HG03558 (cell line): ENCODE results near the gene COBLL1.

Source experiments
- ATAC-seq: cut with Tn5 transposase; IDR thresholded peaks from one replicate; pipeline ENCODE4 v1.9.1; 2021; ENCODE audit warnings: moderate number of reproducible peaks; ENCODE audit not compliant: unreplicated experiment; ENCODE audit errors: extremely low read depth

The COBLL1 gene

GRCh38 chr2:164792316-164793170 is 49.1 kb downstream of the COBLL1 start:
- ATAC-seq = no peak

- ATAC-seq = no peak
Observed at GRCh38 chr2:164789968-164790367, 51.7 kb downstream of the COBLL1 start.

GRCh38 chr2:164786787-164787186 is 54.8 kb downstream of the COBLL1 start:
- ATAC-seq = no peak

GRCh38 chr2:164785457-164785856 is 56.2 kb downstream of the COBLL1 start:
- ATAC-seq = no peak

- no peak for ATAC-seq
Observed at GRCh38 chr2:164784376-164784775, 57.2 kb downstream of the COBLL1 start.

DNA sequence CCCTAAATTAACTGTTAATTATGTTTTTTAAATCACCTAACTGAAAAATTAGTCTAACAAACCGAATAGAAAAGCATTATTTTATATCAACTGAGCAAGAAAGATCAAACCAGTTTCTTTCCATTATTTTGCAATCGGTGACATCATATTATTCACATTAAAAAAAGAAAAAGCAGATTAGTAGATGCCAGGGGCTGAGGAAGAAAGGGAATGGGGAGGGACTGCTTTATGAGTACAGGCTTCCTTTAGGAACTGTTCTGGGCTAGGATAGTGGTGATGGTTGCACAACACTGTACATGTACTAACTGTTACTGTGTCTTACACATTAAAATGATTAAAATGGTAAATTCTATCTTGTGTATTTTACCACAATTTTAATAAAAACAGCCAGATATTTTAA is 59.3 kb downstream of the COBLL1 start:
- ATAC-seq = no peak

DNA sequence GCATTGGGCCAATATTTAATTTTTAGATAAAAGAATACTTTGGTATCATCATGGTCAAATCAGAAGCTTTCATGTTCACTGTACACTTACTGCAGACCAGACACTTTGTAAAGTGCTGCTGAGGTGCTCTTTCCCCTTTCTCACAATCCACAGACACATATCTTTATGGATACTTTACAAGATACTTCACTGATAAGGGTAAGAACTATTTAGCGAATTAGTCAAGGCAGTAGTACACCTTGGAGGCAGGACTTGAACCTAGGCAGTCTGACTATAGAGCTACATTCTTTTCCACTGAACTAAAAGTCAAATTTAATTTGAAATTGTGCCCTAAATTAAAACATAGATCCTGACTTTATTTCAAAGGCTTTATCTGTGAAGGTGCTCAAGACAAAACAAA is 60.2 kb downstream of the COBLL1 start:
- ATAC-seq = no peak

DNA sequence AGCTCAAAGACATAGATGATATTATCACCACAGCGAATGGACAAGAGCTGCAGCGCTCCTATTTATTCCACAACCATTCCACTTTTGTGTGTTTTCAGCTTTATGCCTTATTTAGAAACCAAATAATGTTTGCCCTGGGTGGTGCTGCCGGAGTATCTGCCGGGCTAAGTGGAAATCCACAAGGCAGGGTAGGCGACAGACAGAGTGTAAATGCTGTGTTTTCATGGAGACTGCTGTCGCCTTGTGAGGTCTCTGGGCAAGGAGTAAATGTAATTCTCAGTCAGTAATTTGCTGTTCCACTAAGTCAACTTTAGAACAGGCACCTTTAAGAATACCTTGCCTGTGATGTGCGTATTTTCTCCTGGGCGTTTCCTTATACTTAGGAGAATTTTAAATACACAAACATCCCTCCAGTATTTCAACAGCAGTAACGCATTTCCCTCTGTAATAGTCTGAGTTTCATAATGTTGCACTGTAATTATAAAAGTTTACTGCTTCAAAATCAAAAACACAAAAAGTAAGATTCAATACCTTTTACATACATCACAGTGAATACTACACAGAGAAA is 60.9 kb downstream of the COBLL1 start:
- no peak for ATAC-seq

DNA sequence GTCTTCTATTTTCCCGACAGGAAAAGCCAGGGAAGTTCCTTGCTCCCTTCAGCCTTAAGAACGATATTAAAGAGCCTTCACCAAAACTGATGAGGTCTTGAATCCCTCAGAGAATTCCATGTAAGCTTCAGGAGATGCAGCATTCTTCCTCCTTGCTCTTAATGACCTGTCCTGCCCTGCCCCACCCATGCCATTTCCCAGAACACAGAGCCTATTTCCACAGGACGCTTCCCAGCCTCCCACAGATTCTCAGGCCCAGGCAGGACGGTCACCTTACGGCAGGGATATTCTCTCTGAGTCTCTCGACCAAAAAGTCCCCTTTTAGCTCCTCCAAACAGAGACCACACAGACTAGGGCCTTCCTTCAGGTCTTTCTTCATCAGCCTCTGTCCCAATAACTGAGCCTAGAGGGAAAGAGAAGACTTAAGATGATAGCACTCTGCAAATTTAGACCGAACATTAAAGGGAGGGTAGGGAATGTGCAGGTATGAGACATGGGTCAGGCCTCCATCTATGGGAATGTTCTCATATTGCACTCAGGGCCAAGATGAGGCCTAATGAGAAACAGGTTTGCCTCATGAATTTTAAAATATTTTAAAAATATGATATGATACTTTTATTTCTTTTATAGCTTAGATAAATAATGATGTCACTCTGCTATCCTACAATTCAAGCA is 62.1 kb downstream of the COBLL1 start:
- ATAC-seq = no peak

DNA sequence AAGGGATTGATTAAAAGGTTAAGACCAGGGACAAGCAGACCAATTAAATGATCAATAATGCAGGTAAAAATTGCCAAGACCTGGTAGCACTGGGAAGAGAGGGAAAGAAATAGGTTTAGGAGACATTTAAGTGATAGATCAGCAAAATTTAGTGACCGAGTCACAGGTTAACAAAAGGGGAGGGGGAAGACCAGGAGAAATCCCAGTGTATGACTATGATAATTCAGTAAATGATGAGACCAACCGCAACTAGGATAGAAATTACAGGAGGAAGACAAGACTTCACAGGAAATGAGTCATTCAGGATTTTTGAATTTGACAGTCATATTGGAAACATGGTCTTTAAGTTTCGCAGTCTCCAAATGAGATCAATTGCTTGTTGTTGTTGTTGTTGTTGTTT is 62.9 kb downstream of the COBLL1 start:
- no peak for ATAC-seq

- ATAC-seq = no peak
Observed at GRCh38 chr2:164777847-164778461, 63.7 kb downstream of the COBLL1 start.

- ATAC-seq = no peak
Observed at GRCh38 chr2:164773635-164774034, 68.0 kb downstream of the COBLL1 start.

DNA sequence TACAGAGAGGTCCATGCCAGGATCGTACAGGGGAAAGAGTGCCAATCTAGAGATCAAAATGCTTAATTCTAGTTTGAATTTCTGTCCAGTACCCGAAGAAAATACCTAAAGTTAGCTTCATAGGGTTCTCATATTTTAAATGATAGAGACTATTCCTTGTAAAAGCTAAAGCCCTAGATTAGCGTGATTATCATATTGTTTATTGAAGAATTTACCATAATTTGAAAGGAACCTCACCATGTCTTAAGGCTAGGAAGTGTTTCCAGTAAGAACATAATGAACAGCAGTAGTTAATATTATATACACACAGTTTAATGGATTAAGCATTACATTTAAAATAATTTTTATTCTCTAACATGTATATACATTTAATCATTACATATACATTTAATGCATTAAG is 68.5 kb downstream of the COBLL1 start:
- no peak for ATAC-seq

- no peak for ATAC-seq
Observed at GRCh38 chr2:164771897-164772296, 69.7 kb downstream of the COBLL1 start.

- ATAC-seq = no peak
Observed at GRCh38 chr2:164770421-164770916, 71.2 kb downstream of the COBLL1 start.

DNA sequence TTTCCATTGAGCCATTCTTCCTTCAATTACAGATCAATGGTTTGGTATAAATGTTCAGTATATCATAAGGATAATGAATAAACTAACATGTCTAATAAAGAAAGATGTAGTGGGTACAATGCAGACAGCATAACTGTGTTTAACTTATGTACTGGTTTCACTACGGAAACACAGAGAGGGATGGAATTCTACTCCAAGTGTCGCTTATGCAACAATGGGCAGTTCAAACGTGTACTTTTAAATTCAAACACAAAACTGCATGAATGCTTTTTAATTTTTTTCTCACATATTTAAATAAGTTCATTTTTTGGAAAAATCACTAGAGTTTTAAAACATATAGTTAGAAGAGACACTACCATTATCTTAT is 74.7 kb downstream of the COBLL1 start:
- no peak for ATAC-seq

DNA sequence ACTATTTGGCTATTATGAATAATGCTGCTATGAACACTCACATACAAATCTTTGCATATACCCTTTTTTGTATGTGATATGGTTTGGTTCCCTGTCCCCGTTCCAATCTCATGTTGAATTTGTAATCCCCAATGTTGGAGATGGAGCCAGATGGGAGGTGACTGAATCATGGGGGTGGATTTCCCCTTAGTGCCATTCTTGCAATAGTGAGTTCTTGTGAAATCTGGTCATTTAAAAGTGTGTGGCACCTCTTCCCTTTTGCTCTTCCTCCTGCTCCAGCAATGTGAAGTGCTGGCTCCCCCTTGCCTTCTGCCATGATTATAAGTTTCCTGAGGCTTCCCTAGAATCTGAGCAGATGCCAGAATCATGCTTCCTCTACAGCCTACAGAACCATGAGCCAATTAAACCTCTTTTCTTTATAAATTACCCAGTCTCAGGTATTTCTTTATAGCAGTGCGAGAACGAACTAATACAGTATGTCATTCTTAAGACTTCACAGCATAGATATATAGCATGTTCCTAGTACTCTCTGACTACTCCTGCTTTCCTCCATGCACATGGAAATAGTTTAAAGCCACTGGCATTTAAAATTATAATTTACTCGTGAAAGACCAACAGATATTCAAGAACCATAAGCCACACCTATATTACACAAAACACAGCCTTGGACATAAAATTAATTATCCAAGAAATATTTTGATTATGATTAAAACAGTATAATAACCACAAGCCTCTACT is 75.2 kb downstream of the COBLL1 start:
- ATAC-seq = no peak

DNA sequence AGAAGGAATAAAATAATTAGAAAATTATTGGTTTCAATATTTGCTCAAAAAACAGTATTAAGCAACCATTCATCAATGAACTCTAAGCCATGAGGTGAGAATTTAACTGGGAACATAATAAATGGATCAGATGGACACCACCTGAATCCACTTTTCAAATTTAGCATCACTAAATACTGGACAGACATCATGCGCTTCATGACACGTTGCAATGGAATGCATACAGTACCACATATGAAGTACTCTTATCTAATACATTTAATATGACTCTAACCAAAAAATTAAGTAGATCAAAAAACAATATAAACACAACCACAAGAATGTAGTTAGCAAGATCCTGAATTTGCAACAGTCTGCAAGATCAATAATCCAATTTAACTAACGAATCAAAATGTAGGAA is 76.6 kb downstream of the COBLL1 start:
- ATAC-seq = no peak

- no peak for ATAC-seq
Observed at GRCh38 chr2:164764474-164764873, 77.1 kb downstream of the COBLL1 start.

GRCh38 chr2:164763431-164763830 is 78.2 kb downstream of the COBLL1 start:
- ATAC-seq = no peak
